Dendritic cell treated with granulocyte-macrophage colony-stimulating factor and Interleukin-4, amounts not matched to agents 40 ng/mL and 50 ng/mL, for 4 days (primary cell): Measurements from ENCODE around the gene RORB.
"Not testable (repeated sequence)": the region's sequence is repeated elsewhere in the genome, so short reads cannot be mapped to it uniquely, and the experiment has no call there.

Experiments
- H3K27ac Mint-ChIP-seq: one replicate; pipeline ENCODE4 v1.8.0; 2022; ENCODE audit warnings: mild to moderate bottlenecking, mixed read lengths
- H3K27me3 Mint-ChIP-seq: one replicate; pipeline ENCODE4 v1.8.0; 2022; ENCODE audit warnings: mild to moderate bottlenecking, mixed read lengths
- H3K36me3 Mint-ChIP-seq: one replicate; pipeline ENCODE4 v1.8.0; 2022; ENCODE audit warnings: low read depth, mixed read lengths
- H3K4me1 Mint-ChIP-seq: one replicate; pipeline ENCODE4 v1.8.0; 2022; ENCODE audit warnings: low read depth, mixed read lengths
- H3K4me3 Mint-ChIP-seq: one replicate; pipeline ENCODE4 v1.8.0; 2022; ENCODE audit warnings: mild to moderate bottlenecking, moderate library complexity, mixed read lengths
- H3K9me3 Mint-ChIP-seq: one replicate; pipeline ENCODE4 v1.8.0; 2022; ENCODE audit warnings: mixed read lengths
- intact Hi-C: fragments of 100-400 bp; cut with micrococcal nuclease; formaldehyde crosslinking; loops from one replicate; pipeline ENCODE4 v1.15.0; 2022

Gene RORB

GRCh38 chr9:74527718-74528117 is 30.6 kb downstream of the RORB start:
- intact Hi-C loops: no loop called here
- Mint-ChIP-seq H3K9me3 (no peaks in the 10 kb centered on the region), H3K27me3 (peaks cover 7% of the 10 kb centered on the region), H3K4me1 (no peaks in the 10 kb centered on the region), H3K4me3 (no peak overlapping the region), H3K36me3 (no peaks in the 10 kb centered on the region), H3K27ac (no peak overlapping the region)

GRCh38 chr9:74528207-74528606 is 31.1 kb downstream of the RORB start:
- no peaks in the 10 kb centered on the region for H3K9me3 Mint-ChIP-seq
- intact Hi-C loops: no loop called here
- H3K27me3 Mint-ChIP-seq: peaks cover 4% of the 10 kb centered on the region
- no peaks in the 10 kb centered on the region for H3K36me3 Mint-ChIP-seq
- no peaks in the 10 kb centered on the region for H3K4me1 Mint-ChIP-seq
- no peak overlapping the region for H3K4me3 Mint-ChIP-seq
- no peak overlapping the region for H3K27ac Mint-ChIP-seq

- H3K9me3 Mint-ChIP-seq, H3K4me3 Mint-ChIP-seq, H3K27me3 Mint-ChIP-seq, intact Hi-C loops, H3K27ac Mint-ChIP-seq, H3K36me3 Mint-ChIP-seq, H3K4me1 Mint-ChIP-seq: not testable (repeated sequence)
Observed at GRCh38 chr9:74530458-74530857, 33.3 kb downstream of the RORB start.

DNA sequence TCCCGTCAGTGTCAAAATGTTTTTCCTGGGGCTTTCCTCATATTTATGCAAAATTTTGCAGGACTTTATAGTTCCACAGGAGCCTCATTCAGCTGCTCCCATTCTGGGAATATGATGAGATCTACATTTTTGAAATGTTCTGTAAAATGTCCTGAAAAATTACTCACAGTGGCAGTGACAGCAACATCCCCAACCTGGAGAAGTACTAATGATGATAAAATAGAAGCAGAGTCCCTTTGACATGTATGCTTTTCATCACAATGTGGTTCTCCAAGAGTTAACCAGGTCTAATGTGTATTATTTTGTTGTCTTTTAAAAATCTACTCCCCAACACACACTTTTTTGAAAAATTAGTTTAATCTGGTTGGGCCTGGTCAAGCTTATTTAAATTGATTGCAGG is 36.1 kb downstream of the RORB start:
- no peak overlapping the region for H3K27ac Mint-ChIP-seq
- no peaks in the 10 kb centered on the region for H3K36me3 Mint-ChIP-seq
- intact Hi-C loops: no loop called here
- H3K9me3 Mint-ChIP-seq: no peaks in the 10 kb centered on the region
- no peaks in the 10 kb centered on the region for H3K4me1 Mint-ChIP-seq
- no peak overlapping the region for H3K4me3 Mint-ChIP-seq
- no peaks in the 10 kb centered on the region for H3K27me3 Mint-ChIP-seq

GRCh38 chr9:74534841-74535240 is 37.7 kb downstream of the RORB start:
- Mint-ChIP-seq H3K9me3 (no peaks in the 10 kb centered on the region), H3K4me3 (no peak overlapping the region), H3K27me3 (no peaks in the 10 kb centered on the region), H3K27ac (no peak overlapping the region), H3K36me3 (no peaks in the 10 kb centered on the region), H3K4me1 (no peaks in the 10 kb centered on the region)
- intact Hi-C loops: no loop called here

- no peaks in the 10 kb centered on the region for H3K4me1 Mint-ChIP-seq
- no peak overlapping the region for H3K4me3 Mint-ChIP-seq
- no peak overlapping the region for H3K27ac Mint-ChIP-seq
- intact Hi-C loops: no loop called here
- H3K9me3 Mint-ChIP-seq: no peaks in the 10 kb centered on the region
- H3K27me3 Mint-ChIP-seq: peaks cover 11% of the 10 kb centered on the region
- no peaks in the 10 kb centered on the region for H3K36me3 Mint-ChIP-seq
Observed at GRCh38 chr9:74543145-74543544, 46.0 kb downstream of the RORB start.

DNA sequence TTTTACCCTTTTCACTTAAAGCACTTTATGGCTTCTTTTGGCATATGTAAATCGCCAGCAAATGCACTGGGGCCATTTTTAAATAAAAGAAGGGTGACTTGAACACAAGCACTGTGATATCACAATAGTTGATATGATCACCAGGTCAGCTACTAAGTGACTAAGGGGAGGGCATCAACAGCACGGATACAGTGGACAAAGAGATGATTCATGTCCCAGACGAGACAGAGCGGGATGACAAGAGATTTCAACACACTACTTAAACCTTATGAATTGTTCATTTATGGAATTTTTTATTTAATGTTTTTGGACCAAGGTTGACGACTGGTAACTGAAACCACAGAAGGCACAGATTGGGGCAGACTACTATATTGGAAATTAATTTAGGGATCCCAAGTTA is 54.1 kb downstream of the RORB start:
- no peaks in the 10 kb centered on the region for H3K4me1 Mint-ChIP-seq
- no peaks in the 10 kb centered on the region for H3K36me3 Mint-ChIP-seq
- H3K27ac Mint-ChIP-seq: no peak overlapping the region
- intact Hi-C loops: loop anchor here (5.0 kb wide), 1 partner anchor 49 kb away; no protein-coding TSS in a partner anchor
- no peaks in the 10 kb centered on the region for H3K9me3 Mint-ChIP-seq
- peaks cover 8% of the 10 kb centered on the region for H3K27me3 Mint-ChIP-seq
- no peak overlapping the region for H3K4me3 Mint-ChIP-seq

GRCh38 chr9:74554751-74555419 is 57.8 kb downstream of the RORB start:
- H3K4me3 Mint-ChIP-seq: no peak overlapping the region
- H3K27me3 Mint-ChIP-seq: peaks cover 4% of the 10 kb centered on the region
- H3K4me1 Mint-ChIP-seq: peaks cover 20% of the 10 kb centered on the region
- intact Hi-C loops: loop anchor here (5.0 kb wide), 1 partner anchor 53 kb away; no protein-coding TSS in a partner anchor
- no peaks in the 10 kb centered on the region for H3K9me3 Mint-ChIP-seq
- no peak overlapping the region for H3K27ac Mint-ChIP-seq
- H3K36me3 Mint-ChIP-seq: no peaks in the 10 kb centered on the region

DNA sequence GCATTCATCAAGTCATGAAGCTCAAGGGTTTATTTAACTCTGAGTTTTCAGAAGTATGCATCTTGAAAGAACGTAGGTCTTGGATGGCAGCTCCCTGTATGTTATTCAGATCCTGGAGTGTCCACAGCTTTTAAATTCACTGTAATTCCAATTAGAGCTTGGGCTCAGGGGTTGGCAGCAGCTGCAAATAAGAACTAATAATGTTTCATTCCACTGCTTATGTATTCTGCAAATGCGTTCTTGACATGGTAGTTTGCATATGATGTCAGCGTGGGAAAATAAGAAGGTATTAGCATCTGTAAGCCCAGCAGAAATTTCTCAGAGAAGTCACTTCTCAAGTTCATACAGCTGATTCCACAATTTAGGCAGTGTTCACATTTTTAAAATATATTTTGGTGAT is 58.4 kb downstream of the RORB start:
- no peaks in the 10 kb centered on the region for H3K36me3 Mint-ChIP-seq
- peaks cover 4% of the 10 kb centered on the region for H3K27me3 Mint-ChIP-seq
- peaks cover 20% of the 10 kb centered on the region for H3K4me1 Mint-ChIP-seq
- H3K4me3 Mint-ChIP-seq: no peak overlapping the region
- H3K9me3 Mint-ChIP-seq: no peaks in the 10 kb centered on the region
- intact Hi-C loops: no loop called here
- H3K27ac Mint-ChIP-seq: no peak overlapping the region

DNA sequence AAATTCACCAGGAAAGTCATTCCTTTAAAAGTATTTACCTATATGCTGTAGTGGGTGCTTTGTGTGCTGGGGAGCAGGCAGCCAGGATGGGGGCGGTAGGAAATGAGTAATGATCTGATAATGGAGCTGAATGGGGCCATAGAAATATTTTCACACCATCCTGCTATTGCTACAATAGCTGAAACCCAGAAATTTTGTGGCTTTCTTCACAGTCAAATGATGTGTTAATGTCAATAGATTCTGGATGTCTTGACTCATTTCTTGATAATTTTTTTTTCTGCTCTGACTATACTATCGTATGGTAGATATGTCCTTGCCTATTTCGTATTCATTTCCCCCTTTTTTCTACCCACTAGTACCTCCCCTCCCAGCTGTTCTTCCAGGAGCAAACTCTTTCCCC is 59.5 kb downstream of the RORB start:
- no peak overlapping the region for H3K27ac Mint-ChIP-seq
- no peaks in the 10 kb centered on the region for H3K9me3 Mint-ChIP-seq
- H3K4me3 Mint-ChIP-seq: no peak overlapping the region
- peaks cover 20% of the 10 kb centered on the region for H3K4me1 Mint-ChIP-seq
- H3K36me3 Mint-ChIP-seq: no peaks in the 10 kb centered on the region
- intact Hi-C loops: no loop called here
- H3K27me3 Mint-ChIP-seq: peaks cover 4% of the 10 kb centered on the region

DNA sequence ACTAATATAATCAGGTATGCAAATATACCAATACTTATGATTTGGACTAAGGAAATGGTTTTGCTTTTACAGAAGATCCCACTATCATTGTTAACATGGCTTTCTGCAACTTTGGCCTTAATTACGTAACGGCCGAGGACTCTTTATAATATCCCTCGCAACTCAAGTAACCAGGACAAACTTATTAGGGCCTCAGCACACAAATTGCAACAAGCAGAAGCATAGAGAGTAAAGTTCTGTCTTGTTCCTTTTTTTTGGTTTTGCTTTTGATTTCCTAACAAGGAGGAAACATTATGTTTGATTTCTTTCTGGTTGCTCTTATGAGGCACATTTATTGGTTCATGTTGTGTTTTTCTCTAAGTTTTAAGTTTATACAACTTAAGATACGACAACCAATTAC is 60.4 kb downstream of the RORB start:
- Mint-ChIP-seq H3K27me3 (no peaks in the 10 kb centered on the region), H3K9me3 (no peaks in the 10 kb centered on the region), H3K36me3 (no peaks in the 10 kb centered on the region), H3K27ac (no peak overlapping the region), H3K4me3 (no peak overlapping the region), H3K4me1 (peaks cover 20% of the 10 kb centered on the region)
- intact Hi-C loops: no loop called here

DNA sequence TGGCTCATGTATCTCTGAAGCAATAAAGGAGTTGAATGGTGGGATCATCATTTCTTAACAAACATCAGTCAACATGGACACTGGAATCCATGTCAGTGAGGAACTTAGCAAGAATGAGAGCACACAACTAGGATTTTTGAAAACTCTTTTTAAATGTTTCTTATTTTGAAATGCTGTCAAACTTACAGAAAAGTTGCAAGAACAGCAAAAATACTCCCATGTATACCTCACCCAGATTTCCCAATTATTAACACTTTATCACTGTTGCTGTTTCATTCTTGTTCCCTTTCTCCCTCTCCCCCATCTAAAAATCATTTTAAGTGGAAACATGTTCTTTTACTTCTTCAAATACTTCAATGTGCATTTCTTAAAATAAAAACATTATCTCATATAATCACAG is 65.5 kb downstream of the RORB start:
- H3K9me3 Mint-ChIP-seq: no peaks in the 10 kb centered on the region
- no peaks in the 10 kb centered on the region for H3K36me3 Mint-ChIP-seq

DNA sequence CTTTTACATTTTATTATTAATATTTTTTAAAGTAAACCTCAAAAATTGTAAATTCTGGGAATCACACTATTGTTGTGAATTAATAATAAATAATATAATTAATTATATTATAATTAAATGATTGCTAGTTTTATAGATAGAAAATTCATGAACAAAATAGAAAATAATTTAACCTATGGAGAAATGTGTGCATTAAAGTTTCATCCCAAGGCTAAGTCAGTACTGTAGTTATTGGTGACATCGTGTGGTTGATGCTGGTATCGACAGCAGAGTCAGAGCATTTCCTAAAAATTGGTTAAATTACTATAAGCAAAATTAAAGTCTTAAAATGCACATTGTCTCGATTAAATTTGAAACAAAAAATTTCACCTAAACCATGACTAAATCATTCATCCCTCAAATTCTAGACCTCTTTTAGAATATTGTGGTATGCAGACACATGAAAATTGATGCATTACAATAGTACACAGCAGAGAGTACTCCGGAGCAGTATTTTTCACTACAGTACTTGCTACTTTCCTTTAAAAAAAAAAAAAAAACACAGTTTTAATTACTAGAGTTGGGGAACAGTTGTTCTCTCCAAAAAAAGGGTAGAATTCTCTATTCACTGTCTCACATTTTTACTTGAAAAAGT is 73.9 kb downstream of the RORB start:
- Mint-ChIP-seq H3K4me3 (no peak overlapping the region), H3K27ac (no peak overlapping the region), H3K9me3 (no peaks in the 10 kb centered on the region), H3K36me3 (no peaks in the 10 kb centered on the region), H3K27me3 (peaks cover 3% of the 10 kb centered on the region), H3K4me1 (no peaks in the 10 kb centered on the region)
- intact Hi-C loops: loop anchor here (2.0 kb wide), 1 partner anchor 1368 kb away; no protein-coding TSS in a partner anchor

More for the DNA sequence above, 65.5 kb downstream of the RORB start:
- Mint-ChIP-seq H3K4me3 (no peak overlapping the region), H3K27ac (no peak overlapping the region), H3K27me3 (no peaks in the 10 kb centered on the region), H3K4me1 (peaks cover 9% of the 10 kb centered on the region)
- intact Hi-C loops: no loop called here

DNA sequence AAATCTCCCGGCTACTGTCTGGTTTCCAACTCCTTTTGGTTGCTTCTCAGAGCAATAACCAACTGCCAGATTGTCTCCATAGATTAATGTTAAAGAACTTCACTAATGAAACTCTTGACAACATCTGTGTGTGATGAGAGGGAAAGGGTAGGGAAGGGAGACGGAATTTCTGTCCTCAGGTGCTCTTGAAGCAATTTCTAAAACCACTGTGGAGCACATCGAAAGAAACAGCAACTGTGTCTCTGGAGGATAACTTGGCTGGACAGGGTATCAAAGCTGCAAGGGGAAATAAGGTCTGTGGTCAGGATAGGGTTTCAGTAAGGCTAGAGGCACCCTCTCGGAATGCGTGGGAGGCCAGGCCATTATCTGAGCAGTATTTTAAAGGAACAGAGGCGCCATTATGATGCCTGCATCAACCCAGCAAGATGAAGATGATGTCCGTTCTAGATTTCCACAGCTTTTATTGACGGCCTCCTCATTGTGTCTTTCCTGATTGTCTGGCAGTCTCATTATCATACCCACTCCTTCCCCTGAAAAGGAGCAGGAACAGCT is 76.6 kb downstream of the RORB start:
- intact Hi-C loops: no loop called here
- no peaks in the 10 kb centered on the region for H3K4me1 Mint-ChIP-seq
- peaks cover 6% of the 10 kb centered on the region for H3K27me3 Mint-ChIP-seq
- H3K27ac Mint-ChIP-seq: no peak overlapping the region
- no peaks in the 10 kb centered on the region for H3K9me3 Mint-ChIP-seq
- no peak overlapping the region for H3K4me3 Mint-ChIP-seq
- no peaks in the 10 kb centered on the region for H3K36me3 Mint-ChIP-seq
